Thoracic aorta (tissue), 2 donors: Measurements from ENCODE around the gene CFH. TPM values are rescaled to one million over a fixed set of nuclear protein-coding genes. Genes with fewer than 3 reads are reported as not detected.

Source experiments
- ATAC-seq: fragments of 150-250 bp; one replicate; pipeline ENCODE4 v1.8.0; 2017; ENCODE audit warnings: low read depth; ENCODE audit not compliant: insufficient number of reproducible peaks, low FRiP score
- DNase-seq: peaks from one replicate; pipeline ENCODE4 v3.0.0-alpha.2; 2020; ENCODE audit warnings: low spot score
- H3K27ac ChIP-seq, 2 donors: fragments of 200-600 bp; sonication (generic); 1 replicate in 1 of 2; 2 replicates in 1 of 2; pipeline ENCODE4 v1.5.1; 2016; ENCODE audit warnings: mild to moderate bottlenecking in 2 of 2, moderate library complexity in 2 of 2
- H3K27me3 ChIP-seq: fragments of 200-600 bp; sonication (generic); replicated peaks from 2 replicates; pipeline ENCODE4 v1.6.0; 2016; ENCODE audit warnings: mild to moderate bottlenecking; ENCODE audit not compliant: insufficient read depth
- H3K36me3 ChIP-seq: fragments of 200-600 bp; sonication (generic); one replicate; pipeline ENCODE4 v1.5.1; 2016
- H3K4me1 ChIP-seq, 2 donors: fragments of 200-600 bp; sonication (generic); 1 replicate in 1 of 2; 2 replicates in 1 of 2; pipeline versions ENCODE4 v1.5.1 to v1.6.0; 2016; ENCODE audit warnings: low read depth in 2 of 2, mild to moderate bottlenecking in 1 of 2; ENCODE audit not compliant: control insufficient read depth in 1 of 2
- H3K4me3 ChIP-seq: fragments of 200-600 bp; sonication (generic); 2 replicates; pipeline ENCODE4 v1.5.1; 2016; ENCODE audit warnings: mild to moderate bottlenecking
- H3K9me3 ChIP-seq: fragments of 200-600 bp; sonication (generic); 2 replicates; pipeline ENCODE4 v1.5.1; 2016
- CTCF ChIP-seq: fragments of 200-600 bp; sonication (generic); IDR thresholded peaks from one replicate; pipeline ENCODE4 v1.5.1; 2019; ENCODE audit warnings: antibody characterized with exemption
- total RNA-seq, 2 donors: library from RNA; depleted of rRNA; stranded (reverse); fragments of >200 nt; gene quantifications; one replicate each; pipeline versions ENCODE4 v1.1.0 to v1.2.3, GENCODE V29; 2016

Gene CFH
- total RNA-seq, 2 donors from 2014 or later = 381 to 467 TPM

GRCh38 chr1:196674908-196675307 is 23.1 kb downstream of the CFH start:
- no peak for ATAC-seq
- no peak overlapping the region for H3K4me3 ChIP-seq
- no peaks in the 10 kb centered on the region for H3K27me3 ChIP-seq
- H3K27ac ChIP-seq = no peak overlapping the region
- H3K36me3 ChIP-seq = no peaks in the 10 kb centered on the region
- TF ChIP-seq CTCF = no peak
- no peaks in the 10 kb centered on the region for H3K4me1 ChIP-seq
- no peaks in the 10 kb centered on the region for H3K9me3 ChIP-seq
- DNase-seq = no peak

- Histone ChIP-seq H3K4me3 (no peak overlapping the region), H3K36me3 (no peaks in the 10 kb centered on the region), H3K27me3 (no peaks in the 10 kb centered on the region), H3K9me3 (no peaks in the 10 kb centered on the region), H3K4me1 (no peaks in the 10 kb centered on the region), H3K27ac (no peak overlapping the region)
- DNase-seq = no peak
- no peak for TF ChIP-seq CTCF
- ATAC-seq = no peak
Observed at GRCh38 chr1:196677781-196678509, 26.1 kb downstream of the CFH start.

GRCh38 chr1:196678510-196678884 is 26.7 kb downstream of the CFH start:
- no peak for ATAC-seq

GRCh38 chr1:196680107-196680506 is 28.3 kb downstream of the CFH start:
- no peaks in the 10 kb centered on the region for H3K27me3 ChIP-seq
- H3K4me1 ChIP-seq = no peaks in the 10 kb centered on the region
- H3K36me3 ChIP-seq = no peaks in the 10 kb centered on the region
- no peaks in the 10 kb centered on the region for H3K9me3 ChIP-seq
- no peak for TF ChIP-seq CTCF
- H3K4me3 ChIP-seq = no peak overlapping the region
- ATAC-seq (no peak), DNase-seq (no peak)
- no peak overlapping the region for H3K27ac ChIP-seq

More at GRCh38 chr1:196678510-196678884, 26.7 kb downstream of the CFH start:
- Histone ChIP-seq H3K27ac (no peak overlapping the region), H3K27me3 (no peaks in the 10 kb centered on the region), H3K4me3 (no peak overlapping the region), H3K36me3 (no peaks in the 10 kb centered on the region), H3K4me1 (no peaks in the 10 kb centered on the region), H3K9me3 (no peaks in the 10 kb centered on the region)
- no peak for DNase-seq
- no peak for TF ChIP-seq CTCF

- TF ChIP-seq CTCF = no peak
- Histone ChIP-seq H3K9me3 (no peaks in the 10 kb centered on the region), H3K4me1 (no peaks in the 10 kb centered on the region), H3K27me3 (no peaks in the 10 kb centered on the region), H3K27ac (no peak overlapping the region), H3K4me3 (no peak overlapping the region), H3K36me3 (no peaks in the 10 kb centered on the region)
- no peak for ATAC-seq
- DNase-seq = no peak
Observed at GRCh38 chr1:196684476-196684875, 32.6 kb downstream of the CFH start.
